HepG2 (cell line): ENCODE data around the gene XPO5. TPM values are rescaled to one million over a fixed set of nuclear protein-coding genes. Genes with fewer than 3 reads are reported as not detected.

Experiments used
- ETV5 ChIP-seq: IDR thresholded peaks from 2 replicates; pipeline ENCODE4 v1.6.1; 2018; ENCODE audit warnings: missing biosample characterization, missing genetic modification reagents, inconsistent platforms, borderline replicate concordance
- HOXA7 ChIP-seq: sonication (generic); formaldehyde crosslinking; IDR thresholded peaks from 2 replicates; pipeline ENCODE4 v1.8.1; 2022; ENCODE audit warnings: mild to moderate bottlenecking, missing genetic modification reagents, moderate library complexity
- KDM6A ChIP-seq: IDR thresholded peaks from 2 replicates; pipeline ENCODE4 v1.6.1; 2016; ENCODE audit warnings: low read depth
- KLF12 ChIP-seq: sonication (generic); formaldehyde crosslinking; IDR thresholded peaks from 2 replicates; pipeline ENCODE4 v1.4.0; 2020; ENCODE audit warnings: missing genetic modification reagents, borderline replicate concordance
- NFKBIZ ChIP-seq: IDR thresholded peaks from 2 replicates; pipeline ENCODE4 v1.6.1; 2018; ENCODE audit warnings: missing genetic modification reagents, missing compliant biosample characterization
- NR2F2 ChIP-seq: IDR thresholded peaks from 2 replicates; pipeline ENCODE4 v1.6.1; 2012; ENCODE audit warnings: low read depth, inconsistent platforms, borderline replicate concordance
- SMAD3 ChIP-seq: sonication (generic); formaldehyde crosslinking; IDR thresholded peaks from 2 replicates; pipeline ENCODE4 v1.4.0; 2020; ENCODE audit warnings: missing genetic modification reagents
- SMARCC2 ChIP-seq: fragments of 450-650 bp; IDR thresholded peaks from 2 replicates; pipeline ENCODE4 v1.6.1; 2017; ENCODE audit warnings: antibody characterized with exemption, mild to moderate bottlenecking
- SMC3 ChIP-seq: IDR thresholded peaks from 2 replicates; pipeline ENCODE4 v1.6.1; 2011; ENCODE audit warnings: low read length, improper control_type of control experiment
- TP53 ChIP-seq: sonication (generic); formaldehyde crosslinking; conservative IDR thresholded peaks from 2 replicates; pipeline ENCODE4 v1.4.0; 2020; ENCODE audit warnings: missing genetic modification reagents
- ZFP82 ChIP-seq: sonication (generic); formaldehyde crosslinking; IDR thresholded peaks from 2 replicates; pipeline ENCODE4 v1.5.1; 2020; ENCODE audit warnings: mild to moderate bottlenecking, missing genetic modification reagents, borderline replicate concordance
- ZMYM4 ChIP-seq: sonication (generic); formaldehyde crosslinking; IDR thresholded peaks from 2 replicates; pipeline ENCODE4 v1.8.1; 2023; ENCODE audit warnings: mild to moderate bottlenecking, missing genetic modification reagents
- ZNF251 ChIP-seq: sonication (generic); formaldehyde crosslinking; IDR thresholded peaks from 2 replicates; pipeline ENCODE4 v1.9.0; 2021; ENCODE audit warnings: mild to moderate bottlenecking, missing genetic modification reagents
- ZNF34 ChIP-seq: sonication (generic); formaldehyde crosslinking; IDR thresholded peaks from 2 replicates; pipeline ENCODE4 v1.4.0; 2020; ENCODE audit warnings: mild to moderate bottlenecking, missing genetic modification reagents, borderline replicate concordance
- ZNF660 ChIP-seq: sonication (generic); formaldehyde crosslinking; IDR thresholded peaks from 2 replicates; pipeline ENCODE4 v1.5.1; 2020; ENCODE audit warnings: mild to moderate bottlenecking, low read depth, missing genetic modification reagents, borderline replicate concordance
- ZNF720 ChIP-seq: sonication (generic); formaldehyde crosslinking; IDR thresholded peaks from 2 replicates; pipeline ENCODE4 v1.4.0; 2020; ENCODE audit warnings: missing genetic modification reagents
- ZSCAN22 ChIP-seq: sonication (generic); formaldehyde crosslinking; IDR thresholded peaks from 2 replicates; pipeline ENCODE4 v1.4.0; 2020; ENCODE audit warnings: mild to moderate bottlenecking, missing genetic modification reagents
- polyA plus RNA-seq, 8 experiments: library from polyadenylated mRNA; depleted of rRNA in 3 of 8; stranded (reverse) in 7 of 8; unstranded in 1 of 8; fragments of >200 nt; fragmentation: Illumina TruSeq in 4 of 8; extraction: Trizol in 4 of 8; gene quantifications; 2 replicates each; pipeline versions ENCODE4 v1.2.1 to v1.2.3, GENCODE V29; 2011 to 2016; ENCODE audit warnings: low read depth in 4 of 8, missing spikeins in 1 of 8, mixed read lengths in 1 of 8; ENCODE audit not compliant: insufficient read depth in 1 of 8
- total RNA-seq, 5 experiments: library from RNA; depleted of rRNA; stranded (reverse); fragments of >200 nt; fragmentation: Illumina TruSeq; extraction: Trizol; gene quantifications; 2 replicates each; pipeline ENCODE4 v1.2.3, GENCODE V29; 2016; ENCODE audit warnings: low read depth in 1 of 5
- TF ChIP-seq, protein P1 (sequence below): sonication (generic); formaldehyde crosslinking; IDR thresholded peaks from 2 replicates; pipeline ENCODE4 v1.4.0; 2020; ENCODE audit warnings: missing genetic modification reagents
- TF ChIP-seq, protein P2 (sequence below): sonication (generic); formaldehyde crosslinking; IDR thresholded peaks from 2 replicates; pipeline ENCODE4 v1.5.1; 2020; ENCODE audit warnings: missing genetic modification reagents, mild to moderate bottlenecking, borderline replicate concordance
- TF ChIP-seq, protein P3 (sequence below): sonication (generic); formaldehyde crosslinking; IDR thresholded peaks from 2 replicates; pipeline ENCODE4 v1.5.0; 2020; ENCODE audit warnings: mild to moderate bottlenecking, missing genetic modification reagents
- TF ChIP-seq, protein P4 (sequence below): sonication (generic); formaldehyde crosslinking; IDR thresholded peaks from 2 replicates; pipeline ENCODE4 v1.5.1; 2020; ENCODE audit warnings: missing genetic modification reagents, mild to moderate bottlenecking, borderline replicate concordance

XPO5 gene
- total and polyA plus RNA-seq, 2 of the 13 experiments (the other 11 are each of a cell fraction or from before 2014, with no cell fraction given), result 52.2 to 68.0 TPM

GRCh38 chr6:43495409-43495941 is 80.4 kb downstream of the XPO5 start (continued):
- TF ChIP-seq, protein P1, sequence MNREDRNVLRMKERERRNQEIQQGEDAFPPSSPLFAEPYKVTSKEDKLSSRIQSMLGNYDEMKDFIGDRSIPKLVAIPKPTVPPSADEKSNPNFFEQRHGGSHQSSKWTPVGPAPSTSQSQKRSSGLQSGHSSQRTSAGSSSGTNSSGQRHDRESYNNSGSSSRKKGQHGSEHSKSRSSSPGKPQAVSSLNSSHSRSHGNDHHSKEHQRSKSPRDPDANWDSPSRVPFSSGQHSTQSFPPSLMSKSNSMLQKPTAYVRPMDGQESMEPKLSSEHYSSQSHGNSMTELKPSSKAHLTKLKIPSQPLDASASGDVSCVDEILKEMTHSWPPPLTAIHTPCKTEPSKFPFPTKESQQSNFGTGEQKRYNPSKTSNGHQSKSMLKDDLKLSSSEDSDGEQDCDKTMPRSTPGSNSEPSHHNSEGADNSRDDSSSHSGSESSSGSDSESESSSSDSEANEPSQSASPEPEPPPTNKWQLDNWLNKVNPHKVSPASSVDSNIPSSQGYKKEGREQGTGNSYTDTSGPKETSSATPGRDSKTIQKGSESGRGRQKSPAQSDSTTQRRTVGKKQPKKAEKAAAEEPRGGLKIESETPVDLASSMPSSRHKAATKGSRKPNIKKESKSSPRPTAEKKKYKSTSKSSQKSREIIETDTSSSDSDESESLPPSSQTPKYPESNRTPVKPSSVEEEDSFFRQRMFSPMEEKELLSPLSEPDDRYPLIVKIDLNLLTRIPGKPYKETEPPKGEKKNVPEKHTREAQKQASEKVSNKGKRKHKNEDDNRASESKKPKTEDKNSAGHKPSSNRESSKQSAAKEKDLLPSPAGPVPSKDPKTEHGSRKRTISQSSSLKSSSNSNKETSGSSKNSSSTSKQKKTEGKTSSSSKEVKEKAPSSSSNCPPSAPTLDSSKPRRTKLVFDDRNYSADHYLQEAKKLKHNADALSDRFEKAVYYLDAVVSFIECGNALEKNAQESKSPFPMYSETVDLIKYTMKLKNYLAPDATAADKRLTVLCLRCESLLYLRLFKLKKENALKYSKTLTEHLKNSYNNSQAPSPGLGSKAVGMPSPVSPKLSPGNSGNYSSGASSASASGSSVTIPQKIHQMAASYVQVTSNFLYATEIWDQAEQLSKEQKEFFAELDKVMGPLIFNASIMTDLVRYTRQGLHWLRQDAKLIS, result no peak
- TF ChIP-seq KLF12 (CRISPR knock-in tag) (0 out of 2 replicates have a peak, but pooled peaks have one; percentile 13), TP53 (CRISPR knock-in tag) (no peak), ZNF720 (CRISPR knock-in tag) (no peak), ZNF251 (CRISPR knock-in tag) (no peak), ZNF660 (CRISPR knock-in tag) (no peak), HOXA7 (no peak), SMC3 (peak; percentile 81), ETV5 (CRISPR knock-in tag) (peak; percentile 26; the same call in 1 of the 2 replicates), ZFP82 (CRISPR knock-in tag) (no peak), SMARCC2 (no peak), ZSCAN22 (CRISPR knock-in tag) (no peak), ZNF34 (CRISPR knock-in tag) (no peak), NR2F2 (no peak), KDM6A (CRISPR knock-in tag) (no peak), ZMYM4 (CRISPR knock-in tag) (no peak), SMAD3 (no peak), NFKBIZ (CRISPR knock-in tag) (no peak)
- TF ChIP-seq, protein P2, sequence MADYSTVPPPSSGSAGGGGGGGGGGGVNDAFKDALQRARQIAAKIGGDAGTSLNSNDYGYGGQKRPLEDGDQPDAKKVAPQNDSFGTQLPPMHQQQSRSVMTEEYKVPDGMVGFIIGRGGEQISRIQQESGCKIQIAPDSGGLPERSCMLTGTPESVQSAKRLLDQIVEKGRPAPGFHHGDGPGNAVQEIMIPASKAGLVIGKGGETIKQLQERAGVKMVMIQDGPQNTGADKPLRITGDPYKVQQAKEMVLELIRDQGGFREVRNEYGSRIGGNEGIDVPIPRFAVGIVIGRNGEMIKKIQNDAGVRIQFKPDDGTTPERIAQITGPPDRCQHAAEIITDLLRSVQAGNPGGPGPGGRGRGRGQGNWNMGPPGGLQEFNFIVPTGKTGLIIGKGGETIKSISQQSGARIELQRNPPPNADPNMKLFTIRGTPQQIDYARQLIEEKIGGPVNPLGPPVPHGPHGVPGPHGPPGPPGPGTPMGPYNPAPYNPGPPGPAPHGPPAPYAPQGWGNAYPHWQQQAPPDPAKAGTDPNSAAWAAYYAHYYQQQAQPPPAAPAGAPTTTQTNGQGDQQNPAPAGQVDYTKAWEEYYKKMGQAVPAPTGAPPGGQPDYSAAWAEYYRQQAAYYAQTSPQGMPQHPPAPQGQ (CRISPR knock-in tag), result 0 out of 2 replicates have a peak, but pooled peaks have one; percentile 57
- TF ChIP-seq, protein P3, sequence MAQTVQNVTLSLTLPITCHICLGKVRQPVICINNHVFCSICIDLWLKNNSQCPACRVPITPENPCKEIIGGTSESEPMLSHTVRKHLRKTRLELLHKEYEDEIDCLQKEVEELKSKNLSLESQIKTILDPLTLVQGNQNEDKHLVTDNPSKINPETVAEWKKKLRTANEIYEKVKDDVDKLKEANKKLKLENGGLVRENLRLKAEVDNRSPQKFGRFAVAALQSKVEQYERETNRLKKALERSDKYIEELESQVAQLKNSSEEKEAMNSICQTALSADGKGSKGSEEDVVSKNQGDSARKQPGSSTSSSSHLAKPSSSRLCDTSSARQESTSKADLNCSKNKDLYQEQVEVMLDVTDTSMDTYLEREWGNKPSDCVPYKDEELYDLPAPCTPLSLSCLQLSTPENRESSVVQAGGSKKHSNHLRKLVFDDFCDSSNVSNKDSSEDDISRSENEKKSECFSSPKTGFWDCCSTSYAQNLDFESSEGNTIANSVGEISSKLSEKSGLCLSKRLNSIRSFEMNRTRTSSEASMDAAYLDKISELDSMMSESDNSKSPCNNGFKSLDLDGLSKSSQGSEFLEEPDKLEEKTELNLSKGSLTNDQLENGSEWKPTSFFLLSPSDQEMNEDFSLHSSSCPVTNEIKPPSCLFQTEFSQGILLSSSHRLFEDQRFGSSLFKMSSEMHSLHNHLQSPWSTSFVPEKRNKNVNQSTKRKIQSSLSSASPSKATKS, result no peak
- TF ChIP-seq, protein P4, sequence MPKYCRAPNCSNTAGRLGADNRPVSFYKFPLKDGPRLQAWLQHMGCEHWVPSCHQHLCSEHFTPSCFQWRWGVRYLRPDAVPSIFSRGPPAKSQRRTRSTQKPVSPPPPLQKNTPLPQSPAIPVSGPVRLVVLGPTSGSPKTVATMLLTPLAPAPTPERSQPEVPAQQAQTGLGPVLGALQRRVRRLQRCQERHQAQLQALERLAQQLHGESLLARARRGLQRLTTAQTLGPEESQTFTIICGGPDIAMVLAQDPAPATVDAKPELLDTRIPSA (CRISPR knock-in tag), result no peak
